SK-N-SH treated with all-trans-retinoic acid at 6 μM for 48 hours (cell line): Measurements from ENCODE around the gene DOK6.

Experiments used
- ATAC-seq: fragments of 200-7000 bp; cut with Tn5 transposase; 3 replicates; pipeline ENCODE4 v1.9.1; 2020; ENCODE audit warnings: mild to moderate bottlenecking, moderate library complexity
- ARNTL ChIP-seq: fragments of 450-650 bp; formaldehyde crosslinking; IDR thresholded peaks from 2 replicates; pipeline ENCODE4 v1.5.0; 2020; ENCODE audit warnings: low read depth, mild to moderate bottlenecking, moderate library complexity, borderline replicate concordance
- BACH2 ChIP-seq: fragments of 250-450 bp; sonication (Bioruptor Pico); IDR thresholded peaks from 2 replicates; pipeline ENCODE4 v1.9.0; 2021; ENCODE audit warnings: mild to moderate bottlenecking, borderline replicate concordance
- CSDC2 ChIP-seq: fragments of 250-450 bp; sonication (Bioruptor Pico); IDR thresholded peaks from 2 replicates; pipeline ENCODE4 v1.5.0; 2020; ENCODE audit warnings: mild to moderate bottlenecking, moderate library complexity
- CSRNP3 ChIP-seq: fragments of 250-450 bp; sonication (Bioruptor Pico); IDR thresholded peaks from 2 replicates; pipeline ENCODE4 v1.5.1; 2021; ENCODE audit warnings: mild to moderate bottlenecking, moderate library complexity
- ESRRG ChIP-seq: fragments of 250-450 bp; sonication (Bioruptor Pico); IDR thresholded peaks from 2 replicates; pipeline ENCODE4 v1.6.1; 2021; ENCODE audit warnings: mild to moderate bottlenecking
- GLIS3 ChIP-seq: fragments of 250-450 bp; sonication (Bioruptor Pico); IDR thresholded peaks from 2 replicates; pipeline ENCODE4 v1.5.0; 2020; ENCODE audit warnings: mild to moderate bottlenecking, moderate library complexity
- ISL1 ChIP-seq: fragments of 250-450 bp; sonication (Bioruptor Pico); IDR thresholded peaks from 2 replicates; pipeline ENCODE4 v2.1.2; 2022; ENCODE audit warnings: mild to moderate bottlenecking, moderate library complexity
- OSR1 ChIP-seq: fragments of 250-450 bp; sonication (Bioruptor Pico); IDR thresholded peaks from 2 replicates; pipeline ENCODE4 v1.8.0; 2022; ENCODE audit warnings: moderate library complexity, mild to moderate bottlenecking, inconsistent platforms
- PPARA ChIP-seq: fragments of 250-450 bp; sonication (Bioruptor Pico); IDR thresholded peaks from 2 replicates; pipeline ENCODE4 v1.5.0; 2020; ENCODE audit warnings: mild to moderate bottlenecking, borderline replicate concordance
- RARB ChIP-seq: fragments of 250-450 bp; sonication (Bioruptor Pico); IDR thresholded peaks from 2 replicates; pipeline ENCODE4 v1.8.0; 2021; ENCODE audit warnings: mild to moderate bottlenecking, moderate library complexity
- SNAI2 ChIP-seq: fragments of 250-450 bp; sonication (Bioruptor Pico); IDR thresholded peaks from 2 replicates; pipeline ENCODE4 v1.5.0; 2020; ENCODE audit warnings: mild to moderate bottlenecking, moderate library complexity
- TCF4 ChIP-seq: fragments of 250-450 bp; sonication (Bioruptor Pico); IDR thresholded peaks from 2 replicates; pipeline ENCODE4 v1.8.0; 2021; ENCODE audit warnings: mild to moderate bottlenecking, moderate library complexity, borderline replicate concordance
- TOX ChIP-seq: fragments of 250-450 bp; sonication (Bioruptor Pico); IDR thresholded peaks from 2 replicates; pipeline ENCODE4 v1.8.0; 2021; ENCODE audit warnings: mild to moderate bottlenecking, moderate library complexity, borderline replicate concordance
- ZC3H10 ChIP-seq: fragments of 250-450 bp; sonication (Bioruptor Pico); IDR thresholded peaks from 2 replicates; pipeline ENCODE4 v1.5.1; 2021; ENCODE audit warnings: mild to moderate bottlenecking, moderate library complexity
- ZFP3 ChIP-seq: fragments of 250-450 bp; sonication (Bioruptor Pico); IDR thresholded peaks from 2 replicates; pipeline ENCODE4 v1.5.0; 2020; ENCODE audit warnings: mild to moderate bottlenecking, moderate library complexity
- ZFP30 ChIP-seq: fragments of 450-650 bp; formaldehyde crosslinking; IDR thresholded peaks from 2 replicates; pipeline ENCODE4 v1.5.0; 2022; ENCODE audit warnings: mild to moderate bottlenecking, moderate library complexity
- ZNF565 ChIP-seq: fragments of 450-650 bp; formaldehyde crosslinking; conservative IDR thresholded peaks from 2 replicates; pipeline ENCODE4 v1.5.0; 2020; ENCODE audit warnings: low read depth, mild to moderate bottlenecking, moderate library complexity
- ZNF70 ChIP-seq: fragments of 450-650 bp; formaldehyde crosslinking; IDR thresholded peaks from 2 replicates; pipeline ENCODE4 v1.5.0; 2020; ENCODE audit warnings: mild to moderate bottlenecking, moderate library complexity
- ZNF8 ChIP-seq: fragments of 450-650 bp; formaldehyde crosslinking; IDR thresholded peaks from 2 replicates; pipeline ENCODE4 v1.5.0; 2020; ENCODE audit warnings: mild to moderate bottlenecking, moderate library complexity
- TF ChIP-seq, protein P1 (sequence below): fragments of 250-450 bp; sonication (Bioruptor Pico); IDR thresholded peaks from 2 replicates; pipeline ENCODE4 v1.8.0; 2020; ENCODE audit warnings: mild to moderate bottlenecking, moderate library complexity, borderline replicate concordance
- TF ChIP-seq, protein P2 (sequence below): fragments of 250-450 bp; sonication (Bioruptor Pico); IDR thresholded peaks from 2 replicates; pipeline ENCODE4 v1.5.0; 2020; ENCODE audit warnings: mild to moderate bottlenecking, moderate library complexity

DOK6 gene

DNA sequence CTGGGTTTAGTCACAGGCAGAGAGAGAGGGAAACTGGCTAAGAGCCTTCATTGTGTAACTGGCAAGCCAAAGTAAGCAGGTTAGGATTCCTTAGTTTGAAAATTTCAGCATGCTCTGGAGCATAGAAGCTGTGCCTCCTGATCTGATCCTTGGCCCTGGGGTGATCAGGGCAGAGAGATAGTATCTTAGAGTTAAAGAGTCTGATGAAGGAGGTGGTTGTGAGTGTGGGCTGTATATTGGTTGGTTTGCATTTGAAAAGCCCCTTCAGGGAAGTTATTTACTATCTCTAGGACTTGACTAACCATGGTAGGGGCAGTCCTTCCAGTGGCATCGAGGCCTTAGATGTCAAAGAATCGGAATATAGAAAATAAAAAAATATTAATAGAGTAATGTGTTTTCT is 316.9 kb downstream of the DOK6 start:
- no peak for ATAC-seq
- no peak for TF ChIP-seq CSDC2

DNA sequence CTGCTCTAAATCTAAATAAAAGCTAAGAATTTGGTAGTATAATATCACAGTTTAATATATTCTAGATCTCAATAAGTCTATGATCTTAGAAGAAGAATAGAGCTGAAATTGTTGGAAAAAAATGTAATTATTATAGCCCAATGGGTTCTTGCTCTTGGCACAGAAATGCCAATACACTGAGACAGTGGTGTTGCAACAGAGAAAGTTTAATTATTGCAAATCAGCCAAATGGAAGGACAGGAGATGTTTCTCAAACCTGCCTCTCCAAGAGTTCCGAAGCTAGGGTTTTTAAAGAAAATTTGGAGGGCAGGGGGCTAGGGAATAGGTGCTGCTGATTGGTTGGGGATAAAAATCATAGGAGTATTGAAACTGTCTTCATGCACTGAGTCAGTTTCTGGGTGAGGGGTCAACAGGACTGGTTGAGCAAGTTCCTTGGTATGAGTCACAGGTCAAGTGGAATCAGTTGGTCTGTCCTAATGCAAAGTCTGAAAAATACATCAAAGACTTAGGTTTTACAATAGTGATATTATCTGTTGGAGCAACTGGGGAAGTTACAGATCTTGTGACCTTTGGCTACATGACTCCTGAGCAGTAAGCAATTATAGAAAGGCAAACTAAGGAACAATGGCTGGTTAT is 318.3 kb downstream of the DOK6 start:
- ATAC-seq, result no peak
- TF ChIP-seq CSRNP3 (CRISPR knock-in tag), result no peak
- no peak for TF ChIP-seq ZC3H10 (CRISPR knock-in tag)
- no peak for TF ChIP-seq SNAI2 (CRISPR knock-in tag)
- TF ChIP-seq RARB, result no peak
- no peak for TF ChIP-seq TCF4
- TF ChIP-seq ZNF565 (CRISPR knock-in tag), result no peak
- no peak for TF ChIP-seq GLIS3 (CRISPR knock-in tag)
- no peak for TF ChIP-seq BACH2 (CRISPR knock-in tag)
- no peak for TF ChIP-seq ISL1 (CRISPR knock-in tag)
- TF ChIP-seq ZFP3, result no peak
- TF ChIP-seq, all 23 proteins: peak for 0

DNA sequence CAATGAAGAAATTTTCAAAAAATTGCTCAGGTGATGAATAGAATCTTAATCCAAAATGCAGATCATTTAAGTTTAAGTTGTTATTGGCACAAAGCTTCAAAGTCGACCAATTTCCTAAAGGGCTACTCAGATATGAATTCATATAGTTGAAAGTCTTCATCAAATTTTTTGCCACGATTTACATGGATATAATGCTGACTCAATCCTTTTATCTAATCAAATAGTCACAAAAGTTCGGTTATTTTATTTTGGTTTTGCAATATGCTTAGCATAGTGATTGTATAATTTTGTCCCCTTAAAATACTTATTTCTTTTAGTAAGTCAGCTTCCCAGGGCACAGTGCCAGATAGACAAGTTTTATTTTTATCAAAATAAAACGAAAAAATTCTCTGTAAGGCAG is 319.7 kb downstream of the DOK6 start:
- TF ChIP-seq ZNF565 (CRISPR knock-in tag), result no peak
- TF ChIP-seq BACH2 (CRISPR knock-in tag), result no peak
- no peak for ATAC-seq

- ATAC-seq, result no peak
- no peak for TF ChIP-seq CSDC2
- TF ChIP-seq, protein P1, sequence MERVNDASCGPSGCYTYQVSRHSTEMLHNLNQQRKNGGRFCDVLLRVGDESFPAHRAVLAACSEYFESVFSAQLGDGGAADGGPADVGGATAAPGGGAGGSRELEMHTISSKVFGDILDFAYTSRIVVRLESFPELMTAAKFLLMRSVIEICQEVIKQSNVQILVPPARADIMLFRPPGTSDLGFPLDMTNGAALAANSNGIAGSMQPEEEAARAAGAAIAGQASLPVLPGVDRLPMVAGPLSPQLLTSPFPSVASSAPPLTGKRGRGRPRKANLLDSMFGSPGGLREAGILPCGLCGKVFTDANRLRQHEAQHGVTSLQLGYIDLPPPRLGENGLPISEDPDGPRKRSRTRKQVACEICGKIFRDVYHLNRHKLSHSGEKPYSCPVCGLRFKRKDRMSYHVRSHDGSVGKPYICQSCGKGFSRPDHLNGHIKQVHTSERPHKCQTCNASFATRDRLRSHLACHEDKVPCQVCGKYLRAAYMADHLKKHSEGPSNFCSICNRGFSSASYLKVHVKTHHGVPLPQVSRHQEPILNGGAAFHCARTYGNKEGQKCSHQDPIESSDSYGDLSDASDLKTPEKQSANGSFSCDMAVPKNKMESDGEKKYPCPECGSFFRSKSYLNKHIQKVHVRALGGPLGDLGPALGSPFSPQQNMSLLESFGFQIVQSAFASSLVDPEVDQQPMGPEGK (CRISPR knock-in tag), result no peak
- TF ChIP-seq ESRRG (CRISPR knock-in tag), result no peak
- TF ChIP-seq ARNTL (CRISPR knock-in tag), result no peak
- no peak for TF ChIP-seq ZNF70 (CRISPR knock-in tag)
- TF ChIP-seq, protein P2, sequence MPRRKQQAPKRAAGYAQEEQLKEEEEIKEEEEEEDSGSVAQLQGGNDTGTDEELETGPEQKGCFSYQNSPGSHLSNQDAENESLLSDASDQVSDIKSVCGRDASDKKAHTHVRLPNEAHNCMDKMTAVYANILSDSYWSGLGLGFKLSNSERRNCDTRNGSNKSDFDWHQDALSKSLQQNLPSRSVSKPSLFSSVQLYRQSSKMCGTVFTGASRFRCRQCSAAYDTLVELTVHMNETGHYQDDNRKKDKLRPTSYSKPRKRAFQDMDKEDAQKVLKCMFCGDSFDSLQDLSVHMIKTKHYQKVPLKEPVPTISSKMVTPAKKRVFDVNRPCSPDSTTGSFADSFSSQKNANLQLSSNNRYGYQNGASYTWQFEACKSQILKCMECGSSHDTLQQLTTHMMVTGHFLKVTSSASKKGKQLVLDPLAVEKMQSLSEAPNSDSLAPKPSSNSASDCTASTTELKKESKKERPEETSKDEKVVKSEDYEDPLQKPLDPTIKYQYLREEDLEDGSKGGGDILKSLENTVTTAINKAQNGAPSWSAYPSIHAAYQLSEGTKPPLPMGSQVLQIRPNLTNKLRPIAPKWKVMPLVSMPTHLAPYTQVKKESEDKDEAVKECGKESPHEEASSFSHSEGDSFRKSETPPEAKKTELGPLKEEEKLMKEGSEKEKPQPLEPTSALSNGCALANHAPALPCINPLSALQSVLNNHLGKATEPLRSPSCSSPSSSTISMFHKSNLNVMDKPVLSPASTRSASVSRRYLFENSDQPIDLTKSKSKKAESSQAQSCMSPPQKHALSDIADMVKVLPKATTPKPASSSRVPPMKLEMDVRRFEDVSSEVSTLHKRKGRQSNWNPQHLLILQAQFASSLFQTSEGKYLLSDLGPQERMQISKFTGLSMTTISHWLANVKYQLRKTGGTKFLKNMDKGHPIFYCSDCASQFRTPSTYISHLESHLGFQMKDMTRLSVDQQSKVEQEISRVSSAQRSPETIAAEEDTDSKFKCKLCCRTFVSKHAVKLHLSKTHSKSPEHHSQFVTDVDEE, result no peak
- TF ChIP-seq CSRNP3 (CRISPR knock-in tag), result no peak
- no peak for TF ChIP-seq SNAI2 (CRISPR knock-in tag)
- no peak for TF ChIP-seq OSR1 (CRISPR knock-in tag)
- TF ChIP-seq ZNF565 (CRISPR knock-in tag), result no peak
- TF ChIP-seq TCF4, result no peak
- TF ChIP-seq ZFP3, result no peak
- TF ChIP-seq TOX (CRISPR knock-in tag), result no peak
- TF ChIP-seq BACH2 (CRISPR knock-in tag), result no peak
- no peak for TF ChIP-seq RARB
- TF ChIP-seq ZC3H10 (CRISPR knock-in tag), result no peak
Measured at GRCh38 chr18:69723434-69723833, 322.7 kb downstream of the DOK6 start.

DNA sequence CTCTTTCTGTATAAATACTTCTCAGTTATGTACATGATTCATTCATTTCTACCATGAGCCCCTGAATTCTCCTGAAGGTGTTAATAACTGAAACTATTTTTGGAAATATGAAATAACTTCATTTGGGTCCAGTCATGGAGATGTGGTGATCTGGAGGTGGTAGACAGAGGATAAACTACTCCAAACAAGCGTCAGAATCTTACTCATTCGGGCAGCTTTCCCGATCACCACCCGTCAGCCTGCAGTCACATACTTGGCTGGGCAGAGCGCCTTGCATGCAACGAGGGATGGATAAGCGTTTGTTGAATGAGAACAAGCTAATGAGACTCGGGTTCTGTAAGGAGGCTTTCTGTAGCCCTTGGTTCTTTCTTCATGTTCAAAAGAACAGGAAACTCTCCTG is 324.3 kb downstream of the DOK6 start:
- ATAC-seq, result no peak
- TF ChIP-seq OSR1 (CRISPR knock-in tag) (no peak), RARB (no peak), ZNF8 (CRISPR knock-in tag) (no peak), CSDC2 (no peak), GLIS3 (CRISPR knock-in tag) (no peak), ZNF565 (CRISPR knock-in tag) (no peak), ISL1 (CRISPR knock-in tag) (no peak), TCF4 (no peak), SNAI2 (CRISPR knock-in tag) (no peak), PPARA (no peak), ZFP30 (CRISPR knock-in tag) (no peak)
- TF ChIP-seq, protein P2, result no peak
- TF ChIP-seq, protein P1 (CRISPR knock-in tag), result no peak
